Tibial artery (tissue), 4 donors: ENCODE data around the gene ACOXL.

Experiments
- DNase-seq, 2 donors: peaks; one replicate each; pipeline ENCODE4 v3.0.0-alpha.2; 2019
- H3K27ac ChIP-seq, 2 donors: fragments of 200-600 bp; sonication (generic) in 1 of 2; 1 replicate in 1 of 2; 2 replicates in 1 of 2; pipeline ENCODE4 v1.5.1; 2018 to 2019; ENCODE audit warnings: mild to moderate bottlenecking in 1 of 2
- H3K27me3 ChIP-seq, 2 donors: fragments of 200-600 bp; sonication (generic) in 1 of 2; one replicate each; pipeline versions ENCODE4 v1.5.1 to v1.6.0; 2016 to 2019
- H3K36me3 ChIP-seq, 3 donors: fragments of 200-600 bp; sonication (generic) in 2 of 3; one replicate each; pipeline ENCODE4 v1.5.1; 2016 to 2019; ENCODE audit warnings: mild to moderate bottlenecking in 2 of 3
- H3K4me1 ChIP-seq, 4 donors: fragments of 200-600 bp; sonication (generic) in 2 of 4; 1 replicate in 3 of 4; 2 replicates in 1 of 4; pipeline ENCODE4 v1.5.1; 2016 to 2019
- H3K4me3 ChIP-seq, 2 donors: fragments of 200-600 bp; sonication (generic) in 1 of 2; 1 replicate in 1 of 2; 2 replicates in 1 of 2; pipeline ENCODE4 v1.5.1; 2018 to 2019; ENCODE audit warnings: mild to moderate bottlenecking in 2 of 2
- H3K9me3 ChIP-seq, 3 donors: fragments of 200-600 bp; sonication (generic) in 1 of 3; one replicate each; pipeline ENCODE4 v1.5.1; 2016 to 2019
- intact Hi-C: fragments of 100-400 bp; cut with DNase I; formaldehyde crosslinking; loops from one replicate; pipeline ENCODE4 v1.15.0; 2023; ENCODE audit warnings: low total_unique reads
- TF ChIP-seq, protein P1 (sequence below), 2 experiments: fragments of 200-600 bp in 1 of 2; fragments of 450-650 bp in 1 of 2; IDR thresholded peaks; one replicate each; pipeline ENCODE4 v1.5.1; 2017 to 2019; ENCODE audit warnings: antibody characterized with exemption in 2 of 2, mild to moderate bottlenecking in 1 of 2, moderate library complexity in 1 of 2

Gene ACOXL

DNA sequence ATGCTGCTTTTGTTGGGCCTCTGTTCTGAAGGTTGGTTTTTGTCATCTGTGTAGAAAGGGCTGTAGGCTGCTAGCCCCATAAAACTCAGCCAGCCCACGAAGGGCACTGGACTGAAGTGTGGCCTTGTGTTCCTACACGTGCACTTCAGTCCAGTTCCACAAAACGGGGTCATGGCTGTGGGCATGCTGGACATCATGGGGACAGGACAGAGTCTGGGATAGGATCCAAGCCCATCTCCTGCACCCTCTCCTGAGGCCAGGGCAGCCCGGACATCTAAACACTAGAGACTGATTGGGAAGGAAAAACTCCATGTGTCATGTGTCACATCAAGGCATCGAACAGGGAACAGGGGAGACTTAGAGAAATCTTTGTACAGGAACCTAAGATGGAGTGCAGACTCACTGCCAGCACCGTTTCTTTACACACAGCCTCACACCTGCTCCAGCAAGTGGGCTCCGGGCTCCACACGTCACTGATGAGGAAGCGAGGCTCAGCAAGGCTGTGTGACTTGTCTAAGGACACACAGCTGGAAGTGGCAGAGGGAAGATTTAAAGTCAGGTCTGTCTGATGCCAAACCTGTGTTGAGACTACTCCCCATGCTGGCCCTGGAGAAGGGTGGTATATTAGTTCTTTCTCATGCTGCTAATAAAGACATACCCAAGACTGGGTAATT, 313.5 kb downstream of the ACOXL start:
- Histone ChIP-seq H3K27ac (no peak overlapping the region), H3K9me3 (no peaks in the 10 kb centered on the region), H3K27me3 (peaks cover 0 to 21% of the 10 kb centered on the region in 2 donors), H3K36me3 (no peaks in the 10 kb centered on the region), H3K4me3 (no peak overlapping the region), H3K4me1 (peaks cover 0 to 5% (median 0%) of the 10 kb centered on the region in 4 donors)
- DNase-seq: no peak
- TF ChIP-seq, protein P1, sequence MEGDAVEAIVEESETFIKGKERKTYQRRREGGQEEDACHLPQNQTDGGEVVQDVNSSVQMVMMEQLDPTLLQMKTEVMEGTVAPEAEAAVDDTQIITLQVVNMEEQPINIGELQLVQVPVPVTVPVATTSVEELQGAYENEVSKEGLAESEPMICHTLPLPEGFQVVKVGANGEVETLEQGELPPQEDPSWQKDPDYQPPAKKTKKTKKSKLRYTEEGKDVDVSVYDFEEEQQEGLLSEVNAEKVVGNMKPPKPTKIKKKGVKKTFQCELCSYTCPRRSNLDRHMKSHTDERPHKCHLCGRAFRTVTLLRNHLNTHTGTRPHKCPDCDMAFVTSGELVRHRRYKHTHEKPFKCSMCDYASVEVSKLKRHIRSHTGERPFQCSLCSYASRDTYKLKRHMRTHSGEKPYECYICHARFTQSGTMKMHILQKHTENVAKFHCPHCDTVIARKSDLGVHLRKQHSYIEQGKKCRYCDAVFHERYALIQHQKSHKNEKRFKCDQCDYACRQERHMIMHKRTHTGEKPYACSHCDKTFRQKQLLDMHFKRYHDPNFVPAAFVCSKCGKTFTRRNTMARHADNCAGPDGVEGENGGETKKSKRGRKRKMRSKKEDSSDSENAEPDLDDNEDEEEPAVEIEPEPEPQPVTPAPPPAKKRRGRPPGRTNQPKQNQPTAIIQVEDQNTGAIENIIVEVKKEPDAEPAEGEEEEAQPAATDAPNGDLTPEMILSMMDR (IDR thresholded peaks at IDR 0.05): no peak
- intact Hi-C loops: no loop called here

DNA sequence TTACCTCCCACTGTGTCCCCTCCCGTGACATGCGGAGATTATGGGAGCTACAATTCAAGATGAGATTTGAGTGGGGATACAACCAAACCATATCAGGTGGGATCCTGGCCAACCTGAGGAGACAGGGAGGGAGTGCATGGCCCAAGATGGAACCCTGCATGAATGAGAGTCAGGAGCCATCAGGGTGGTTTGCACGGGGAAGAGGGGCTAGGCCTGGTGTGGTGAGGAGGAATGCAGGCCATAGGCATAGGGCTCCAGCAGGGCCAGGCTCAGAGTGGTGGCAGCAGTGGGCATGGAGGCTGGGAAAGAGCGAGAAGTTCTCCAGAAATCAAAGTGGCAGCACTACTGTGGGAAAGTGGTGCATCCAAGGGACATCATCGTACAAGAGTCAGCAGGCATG, 314.3 kb downstream of the ACOXL start:
- intact Hi-C loops: no loop called here
- peaks cover 0 to 5% (median 0%) of the 10 kb centered on the region in 4 donors for H3K4me1 ChIP-seq
- no peaks in the 10 kb centered on the region for H3K9me3 ChIP-seq
- H3K27ac ChIP-seq: no peak overlapping the region
- no peaks in the 10 kb centered on the region for H3K36me3 ChIP-seq
- no peak overlapping the region for H3K4me3 ChIP-seq
- TF ChIP-seq, protein P1 (IDR thresholded peaks at IDR 0.05): no peak
- DNase-seq: no peak
- H3K27me3 ChIP-seq: peaks cover 0 to 15% of the 10 kb centered on the region in 2 donors

DNA sequence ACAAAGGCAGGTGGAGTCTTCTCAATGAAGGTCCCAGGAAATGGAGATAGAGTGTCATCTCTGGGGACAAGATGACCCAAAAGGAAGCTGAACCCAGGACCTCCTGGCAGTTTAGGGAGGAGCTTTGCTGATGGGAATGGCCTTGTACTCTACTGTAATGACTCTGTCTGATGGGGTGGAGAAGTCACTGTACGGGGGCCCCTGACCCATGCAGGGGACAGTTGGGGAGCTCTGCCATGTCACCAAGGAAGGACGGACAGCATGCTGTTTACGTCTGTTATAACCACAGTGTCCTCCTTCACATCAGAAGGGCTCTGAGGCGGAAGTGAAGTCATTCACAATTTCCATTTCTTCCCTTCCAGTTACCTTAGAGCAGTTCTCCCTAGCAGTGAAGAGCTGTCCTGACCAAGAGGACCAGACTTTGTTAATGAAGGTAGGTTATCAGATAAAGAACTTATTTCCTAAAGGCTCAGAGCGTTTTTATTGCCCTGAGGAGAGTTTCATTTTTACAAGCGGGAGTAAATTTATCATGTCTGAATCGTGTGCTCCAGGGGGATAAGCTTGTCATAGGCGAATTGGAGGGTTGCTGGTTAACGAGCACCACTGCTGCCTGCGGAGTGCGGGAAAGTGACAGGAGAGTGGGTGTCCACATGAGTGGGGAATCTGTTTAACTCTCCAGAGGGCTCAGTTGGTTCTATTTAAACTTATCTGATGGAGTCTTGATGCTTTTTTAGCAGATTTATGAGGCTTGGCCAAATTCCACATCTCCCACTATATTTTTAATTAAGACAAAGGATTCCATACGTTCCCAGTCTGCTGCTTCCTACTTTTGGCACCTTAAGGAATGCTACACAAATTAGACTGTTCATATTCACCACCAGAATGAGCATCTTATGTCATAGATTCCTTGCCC, 316.7 kb downstream of the ACOXL start:
- intact Hi-C loops: no loop called here

DNA sequence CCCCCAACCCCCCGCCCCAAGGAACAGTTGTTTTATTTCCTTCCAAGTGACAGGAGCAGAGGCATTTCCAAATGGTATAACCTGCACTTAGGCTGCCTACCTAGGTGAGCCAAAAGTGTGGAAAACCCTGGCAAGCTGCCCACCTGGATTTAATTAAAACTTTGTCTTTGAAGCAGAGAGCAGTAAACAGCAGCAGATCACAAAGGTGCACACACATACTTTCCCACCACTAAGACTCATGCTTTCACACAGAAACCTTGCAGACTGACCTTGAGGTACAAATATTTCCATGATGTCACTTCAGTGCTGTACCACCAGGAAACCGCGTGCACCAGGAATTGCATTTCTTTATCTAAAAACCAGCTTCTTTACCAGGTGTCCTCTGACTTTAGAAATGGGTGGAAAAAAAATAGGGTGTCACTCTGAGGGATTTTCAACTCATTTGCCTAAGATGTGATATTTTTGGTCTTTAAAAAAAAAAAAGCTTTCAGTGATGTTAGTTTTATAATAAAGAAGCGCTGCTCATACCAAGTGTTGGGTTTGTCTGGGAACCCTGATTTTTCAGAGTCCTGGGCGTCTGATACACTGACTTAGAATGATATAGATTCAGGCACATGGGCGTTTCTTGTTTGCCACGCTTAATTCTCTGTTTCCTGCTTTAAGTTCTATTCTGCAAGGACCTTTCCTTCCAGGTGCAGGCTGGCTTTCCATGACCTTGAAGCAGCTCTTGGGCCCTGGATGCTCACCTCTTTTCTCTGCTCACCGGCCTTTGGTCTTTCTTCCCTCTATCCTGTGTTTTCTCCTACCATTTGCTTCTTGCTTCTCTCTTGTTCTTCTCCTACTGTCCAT, 317.6 kb downstream of the ACOXL start:
- Histone ChIP-seq H3K27me3 (peaks cover 0 to 2% of the 10 kb centered on the region in 2 donors), H3K4me3 (no peak overlapping the region), H3K4me1 (peaks cover 0 to 5% (median 0%) of the 10 kb centered on the region in 4 donors), H3K36me3 (no peaks in the 10 kb centered on the region), H3K9me3 (no peaks in the 10 kb centered on the region), H3K27ac (no peak overlapping the region)
- TF ChIP-seq, protein P1 (IDR thresholded peaks at IDR 0.05): no peak
- DNase-seq: no peak
- intact Hi-C loops: no loop called here

More for the DNA sequence above, 316.7 kb downstream of the ACOXL start:
- no peak overlapping the region for H3K4me3 ChIP-seq
- H3K4me1 ChIP-seq: peaks cover 0 to 5% (median 0%) of the 10 kb centered on the region in 4 donors
- TF ChIP-seq, protein P1 (IDR thresholded peaks at IDR 0.05): no peak
- no peaks in the 10 kb centered on the region for H3K9me3 ChIP-seq
- H3K27me3 ChIP-seq: no peaks in the 10 kb centered on the region
- no peaks in the 10 kb centered on the region for H3K36me3 ChIP-seq
- H3K27ac ChIP-seq: no peak overlapping the region
- DNase-seq: no peak

DNA sequence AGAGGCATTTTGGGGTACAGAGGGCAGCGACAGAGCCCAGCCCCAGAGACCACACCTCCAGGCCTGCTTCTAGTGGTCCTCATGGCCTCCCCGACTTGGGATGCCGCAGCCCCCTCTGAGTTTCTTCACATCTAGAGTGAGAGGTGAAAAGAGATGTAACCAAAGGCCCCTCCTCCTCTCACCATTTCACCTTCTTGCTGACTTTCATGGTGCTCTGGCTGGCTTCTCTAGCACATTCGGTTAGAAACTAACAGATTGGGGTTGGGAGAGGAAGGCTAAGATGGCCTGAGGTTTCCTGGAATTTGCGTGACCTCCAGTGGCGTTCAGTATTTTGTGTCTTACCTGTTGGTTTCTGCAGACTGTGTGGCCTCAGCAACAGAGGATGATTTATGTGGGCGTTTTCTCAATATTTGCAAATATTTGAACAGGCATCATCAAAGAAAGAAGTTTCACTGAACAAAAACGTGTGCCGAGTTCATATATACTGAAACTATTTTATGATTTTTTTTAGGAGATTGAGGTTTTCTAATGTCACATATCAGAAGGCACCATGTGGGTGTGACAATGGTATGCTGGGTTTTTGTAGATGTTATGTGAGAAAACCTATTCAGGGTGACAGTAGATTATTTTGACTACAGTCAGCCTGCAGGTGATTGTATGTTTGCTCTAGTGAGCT, 318.5 kb downstream of the ACOXL start:
- intact Hi-C loops: no loop called here
- Histone ChIP-seq H3K27me3 (peaks cover 0 to 8% of the 10 kb centered on the region in 2 donors), H3K9me3 (no peaks in the 10 kb centered on the region), H3K4me1 (peaks cover 0 to 5% (median 0%) of the 10 kb centered on the region in 4 donors), H3K27ac (no peak overlapping the region), H3K4me3 (no peak overlapping the region), H3K36me3 (no peaks in the 10 kb centered on the region)
- TF ChIP-seq, protein P1 (IDR thresholded peaks at IDR 0.05): no peak
- DNase-seq: no peak
